GM21825 (cell line): ENCODE measurements around the gene HEXIM1.
A peak's percentile ranks its signal among the peaks of the same experiment; 100 is the strongest.

Experiments used
- ATAC-seq: cut with Tn5 transposase; IDR thresholded peaks from one replicate; pipeline ENCODE4 v1.9.1; 2021; ENCODE audit warnings: mild to moderate bottlenecking, moderate library complexity; ENCODE audit not compliant: unreplicated experiment

Gene HEXIM1

GRCh38 chr17:45168991-45169752 lies 20.9 kb downstream of the HEXIM1 start:
- ATAC-seq = no peak

GRCh38 chr17:45170280-45170930 lies 22.1 kb downstream of the HEXIM1 start:
- ATAC-seq = no peak

- no peak for ATAC-seq
These were observed 22.7 kb downstream of the HEXIM1 start for GRCh38 chr17:45170931-45171337.

GRCh38 chr17:45171338-45172231 lies 23.3 kb downstream of the HEXIM1 start:
- no peak for ATAC-seq

- no peak for ATAC-seq
These were observed 23.9 kb downstream of the HEXIM1 start for GRCh38 chr17:45172232-45172540.

GRCh38 chr17:45172541-45173286 lies 24.4 kb downstream of the HEXIM1 start:
- no peak for ATAC-seq

- ATAC-seq = no peak
These were observed 27.5 kb downstream of the HEXIM1 start for GRCh38 chr17:45175759-45176115.

GRCh38 chr17:45177563-45177962 lies 29.3 kb downstream of the HEXIM1 start:
- no peak for ATAC-seq

- no peak for ATAC-seq
These were observed 35.9 kb downstream of the HEXIM1 start for GRCh38 chr17:45184144-45184543.

GRCh38 chr17:45186801-45187354 lies 38.6 kb downstream of the HEXIM1 start:
- ATAC-seq = no peak

- ATAC-seq = no peak
These were observed 40.7 kb downstream of the HEXIM1 start for GRCh38 chr17:45189009-45189408.

GRCh38 chr17:45190503-45191255 lies 42.4 kb downstream of the HEXIM1 start:
- no peak for ATAC-seq

GRCh38 chr17:45195424-45195823 lies 47.1 kb downstream of the HEXIM1 start:
- no peak for ATAC-seq

GRCh38 chr17:45197108-45197507 lies 48.8 kb downstream of the HEXIM1 start:
- no peak for ATAC-seq

GRCh38 chr17:45197555-45198334 lies 49.5 kb downstream of the HEXIM1 start:
- ATAC-seq = peak; percentile 87

GRCh38 chr17:45200701-45201100 lies 52.4 kb downstream of the HEXIM1 start:
- ATAC-seq = no peak

GRCh38 chr17:45201457-45201856 lies 53.2 kb downstream of the HEXIM1 start:
- no peak for ATAC-seq
